HCEC 1CT (cell line): ENCODE data around the gene HMGCLL1.

Source experiments
- DNase-seq: peaks from one replicate; pipeline ENCODE4 v3.0.0-alpha.2; 2017

The HMGCLL1 gene

DNA sequence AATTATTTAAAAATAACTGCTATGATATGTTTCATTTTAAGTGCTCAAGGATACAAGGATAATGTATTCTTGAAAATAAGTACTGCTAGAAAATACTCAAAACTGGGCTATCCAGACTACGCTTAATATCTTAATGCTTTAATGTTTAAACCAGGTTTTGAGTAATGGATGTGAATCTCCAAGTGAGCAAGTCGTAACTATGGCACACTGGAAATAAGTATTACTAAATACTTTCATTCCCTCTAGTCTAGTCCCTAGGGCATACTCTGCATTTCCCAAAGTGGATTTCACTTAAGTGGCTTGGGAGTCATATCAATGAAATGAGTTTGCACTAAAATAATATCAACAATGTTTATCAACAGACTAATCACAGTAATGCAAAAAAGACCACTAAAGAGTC, 48.1 kb downstream of the HMGCLL1 start:
- no peak for DNase-seq

DNA sequence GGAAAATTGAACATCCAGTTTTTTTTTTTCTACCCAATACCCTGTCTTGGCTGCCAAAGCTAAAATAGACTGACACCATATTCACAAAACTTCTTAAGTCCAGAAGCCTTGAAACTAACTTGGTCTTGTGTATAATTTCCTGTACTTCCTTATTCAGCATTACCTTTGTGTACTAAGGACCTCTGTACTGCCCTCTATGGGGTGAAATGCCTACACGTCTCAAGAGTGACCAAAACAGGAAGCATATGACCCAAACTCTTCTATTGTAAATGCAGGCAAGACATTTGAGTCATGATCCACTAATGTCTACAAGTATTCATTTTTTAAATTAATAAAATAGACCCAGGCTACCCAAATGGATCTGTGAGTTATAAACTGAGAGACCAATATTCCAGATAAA, 50.4 kb downstream of the HMGCLL1 start:
- DNase-seq: peak; percentile 65

DNA sequence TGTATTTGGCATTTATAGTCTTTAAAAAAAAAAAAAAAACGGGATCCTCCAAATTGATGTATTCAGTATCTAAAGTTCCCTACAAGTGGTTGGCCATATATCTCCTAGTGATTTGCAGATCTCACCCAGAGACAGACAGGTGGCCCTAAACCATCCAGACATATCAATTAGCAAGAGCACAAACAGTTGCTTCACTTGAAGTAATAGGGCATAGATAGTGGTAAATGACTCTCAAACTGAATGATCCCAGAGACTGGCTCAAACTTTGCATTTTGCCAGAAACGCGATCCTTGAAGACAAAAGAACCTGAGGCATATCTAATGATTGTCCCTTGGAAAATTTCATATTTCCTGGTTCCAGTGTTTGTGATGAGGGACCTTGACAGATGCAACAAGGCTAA, 54.6 kb downstream of the HMGCLL1 start:
- DNase-seq: no peak

DNA sequence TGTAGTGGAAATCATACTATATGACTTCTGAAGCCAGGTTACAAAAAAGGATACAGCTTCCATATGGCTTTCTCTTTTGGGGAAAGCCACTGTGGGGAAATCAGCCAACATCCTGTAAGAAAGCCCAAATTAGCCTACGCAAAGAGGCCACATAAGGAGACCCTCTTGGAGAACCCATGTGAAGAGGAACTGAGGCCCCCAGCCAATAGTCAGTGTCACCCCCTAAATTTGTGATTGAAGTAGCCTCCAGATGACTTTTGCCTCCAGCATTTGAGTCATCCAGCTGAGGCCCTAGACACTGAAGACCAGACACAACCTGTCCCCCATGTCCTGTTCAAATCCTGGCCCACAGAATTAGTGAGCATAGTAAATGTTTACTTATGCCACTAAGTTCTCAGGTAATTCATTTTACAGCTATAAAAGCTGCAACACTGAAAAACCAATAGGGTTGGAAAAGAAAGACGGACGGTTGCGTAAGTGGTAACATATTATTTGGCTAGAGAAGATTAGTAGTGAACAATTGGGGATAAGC, 60.4 kb downstream of the HMGCLL1 start:
- no peak for DNase-seq

DNA sequence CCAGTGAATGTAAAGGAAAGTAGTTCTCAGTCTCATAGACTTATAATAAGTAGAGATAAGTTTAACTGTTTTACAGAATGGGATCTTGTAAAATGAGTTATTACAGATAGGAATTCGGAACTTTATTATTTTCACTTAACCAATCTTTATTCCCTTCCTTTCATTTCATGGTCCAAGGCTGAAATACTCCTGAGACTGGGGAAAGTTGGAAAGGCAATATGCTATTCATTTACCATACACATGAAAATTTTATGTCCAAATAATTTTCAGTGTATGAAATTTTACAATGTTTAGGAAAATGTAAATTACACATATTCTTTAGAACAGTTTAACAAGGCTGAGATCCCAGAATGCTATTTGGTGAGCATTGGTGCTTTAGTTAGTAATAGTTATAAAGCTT, 62.3 kb downstream of the HMGCLL1 start:
- no peak for DNase-seq

DNA sequence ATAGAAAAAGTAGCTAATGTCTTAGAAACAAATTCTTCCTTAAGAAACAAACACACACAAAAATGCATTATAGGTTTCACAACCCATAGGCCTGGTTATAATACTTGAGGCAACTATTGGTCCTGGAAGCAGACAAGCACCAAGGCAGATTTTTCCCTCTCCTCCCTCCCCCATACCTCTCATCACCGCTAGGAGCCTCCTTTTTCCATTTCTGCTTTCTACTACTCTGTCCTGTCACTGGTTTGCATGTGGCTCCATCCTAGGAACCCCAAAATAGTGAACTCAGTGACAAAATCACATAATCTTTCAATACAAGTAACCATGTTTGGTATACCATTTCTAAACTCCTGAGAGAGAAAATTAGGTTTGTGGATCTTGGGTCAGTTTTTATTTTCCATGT, 66.1 kb downstream of the HMGCLL1 start:
- no peak for DNase-seq

DNA sequence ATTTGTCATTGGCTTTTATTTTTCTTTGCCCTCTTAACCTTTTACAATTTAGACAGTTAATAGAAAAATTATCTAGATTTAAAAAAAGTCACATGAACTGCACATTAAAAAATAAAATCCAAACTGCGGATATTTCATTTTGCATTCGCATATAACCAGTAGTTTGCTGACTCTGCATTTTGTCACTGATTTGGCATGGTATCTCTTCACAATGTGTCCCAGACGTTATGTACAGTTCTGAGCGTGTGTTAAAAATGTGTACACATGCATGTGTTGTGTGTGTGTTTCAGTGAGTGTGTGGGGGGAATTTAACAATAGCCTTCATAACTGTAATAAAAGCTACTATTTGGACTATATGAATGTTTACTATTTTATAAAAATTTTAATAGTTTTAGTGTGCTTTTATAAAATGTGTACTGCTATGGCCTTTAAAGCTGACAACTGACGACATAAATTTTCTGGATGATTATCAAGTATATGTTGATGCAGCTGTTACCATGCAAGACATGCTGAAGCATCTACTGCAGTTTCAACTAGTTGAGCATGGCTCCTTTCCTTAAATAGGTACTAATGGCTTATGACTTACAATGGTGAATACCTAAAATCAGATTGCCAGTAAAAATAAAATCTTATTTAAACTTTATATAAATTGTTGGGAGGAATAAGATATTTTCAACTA, 67.7 kb downstream of the HMGCLL1 start:
- no peak for DNase-seq

DNA sequence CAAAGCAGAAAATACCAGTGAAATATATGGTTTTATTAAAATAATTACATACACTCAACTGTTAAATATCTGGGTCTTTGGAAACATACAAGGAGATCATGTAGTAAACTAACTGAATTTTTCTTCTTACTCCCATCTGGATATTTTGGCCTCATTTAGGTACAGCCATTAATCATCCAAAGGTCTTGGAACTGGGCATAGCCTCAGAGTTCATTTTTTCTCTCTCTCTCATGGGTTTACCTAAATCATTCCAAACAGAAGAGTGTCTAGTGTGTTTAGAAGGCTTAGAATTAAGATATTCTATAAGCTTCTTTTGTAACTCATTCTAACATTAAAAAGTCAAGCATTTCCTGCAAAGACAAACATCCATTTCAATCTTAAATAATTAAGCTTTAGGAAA, 79.4 kb downstream of the HMGCLL1 start:
- no peak for DNase-seq

DNA sequence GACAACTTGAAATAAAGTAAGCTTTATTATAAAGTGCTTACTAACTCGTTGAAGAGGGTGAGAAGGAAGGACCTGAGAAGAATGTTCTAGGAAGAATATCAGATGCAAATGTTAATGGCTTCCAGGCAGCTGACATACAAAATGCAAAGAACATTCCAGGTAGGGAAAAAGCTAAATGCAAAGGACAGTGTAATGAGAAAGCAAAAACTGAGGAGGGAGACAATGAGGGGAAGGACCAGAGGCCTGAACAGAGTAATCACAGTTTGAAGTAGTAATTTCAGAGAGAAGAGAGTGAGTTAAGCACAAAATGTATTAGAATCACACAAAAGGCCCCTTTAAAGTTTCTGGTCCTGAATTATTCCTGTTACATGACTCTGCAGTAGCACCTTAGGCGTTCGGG, 81.3 kb downstream of the HMGCLL1 start:
- no peak for DNase-seq

DNA sequence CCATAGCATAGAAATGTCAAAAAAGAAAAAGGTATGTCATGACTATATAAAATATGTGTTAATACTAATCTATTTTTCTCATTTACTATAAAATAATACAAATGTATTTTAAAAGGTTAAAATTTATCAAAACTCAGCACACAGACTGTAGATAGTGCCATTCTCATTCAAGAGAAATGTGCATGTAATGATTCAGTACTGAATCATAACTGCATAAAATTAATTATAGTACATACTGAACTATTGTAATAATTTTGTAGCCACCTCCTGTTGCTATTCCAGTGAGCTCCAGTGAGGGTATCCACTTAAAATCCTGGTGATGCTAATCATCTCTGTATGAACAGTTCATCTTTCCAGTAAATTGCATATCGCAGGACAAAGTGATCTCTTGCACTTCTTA, 82.8 kb downstream of the HMGCLL1 start:
- peak; percentile 25 for DNase-seq

DNA sequence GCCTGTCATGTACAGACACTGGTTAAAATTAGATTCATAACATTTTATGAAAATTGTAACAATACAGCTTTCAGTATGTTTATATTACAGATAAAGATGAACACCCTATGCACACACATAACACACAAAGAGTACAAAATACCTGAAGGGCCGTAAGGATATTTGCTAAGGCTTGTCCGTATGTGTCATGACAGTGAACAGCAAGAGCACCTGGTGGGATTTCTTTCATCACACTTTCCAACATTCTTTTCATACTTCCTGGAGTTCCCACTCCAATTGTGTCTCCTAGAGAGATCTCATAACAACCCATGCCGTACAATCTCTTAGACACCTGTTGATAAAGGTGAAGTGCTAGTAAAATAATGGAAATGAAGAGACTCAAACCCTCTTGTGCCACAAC, 83.7 kb downstream of the HMGCLL1 start:
- DNase-seq: no peak

DNA sequence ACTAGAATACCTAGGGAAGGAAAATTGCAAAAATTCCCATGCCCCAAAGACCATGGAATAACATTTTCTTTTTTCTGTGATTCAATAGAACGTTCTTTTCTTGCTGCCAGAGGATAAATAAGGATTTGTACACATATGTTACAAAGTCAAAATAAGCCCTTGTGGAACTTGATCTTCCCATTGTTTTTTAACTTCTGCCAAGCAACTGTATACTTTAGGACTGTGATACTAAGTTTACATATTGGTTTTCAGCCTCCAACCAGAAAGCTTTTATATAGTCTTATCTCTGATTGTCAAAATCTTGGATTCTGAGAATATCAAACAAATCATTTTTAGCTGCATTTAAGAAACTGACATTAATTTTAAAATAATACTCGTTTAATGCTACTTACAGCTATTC, 84.6 kb downstream of the HMGCLL1 start:
- no peak for DNase-seq

DNA sequence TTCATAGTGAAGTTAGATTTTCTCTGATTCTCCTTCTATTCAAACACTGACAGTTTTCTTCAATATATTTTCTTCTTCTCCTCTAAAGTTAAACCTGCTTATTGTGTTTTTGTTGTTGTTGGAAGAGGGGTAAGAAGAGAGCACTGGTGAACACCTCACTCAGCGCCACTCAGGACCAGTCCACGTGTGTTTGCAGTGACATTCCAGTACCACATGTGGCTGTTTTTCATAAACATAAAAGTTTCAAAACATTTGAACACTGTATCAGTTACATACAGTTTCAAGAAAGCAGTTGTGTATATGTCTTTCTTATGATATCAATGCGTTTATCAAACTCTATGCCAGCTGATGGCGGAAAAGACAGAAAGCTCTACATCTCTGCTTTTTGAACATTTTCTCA, 86.7 kb downstream of the HMGCLL1 start:
- no peak for DNase-seq

DNA sequence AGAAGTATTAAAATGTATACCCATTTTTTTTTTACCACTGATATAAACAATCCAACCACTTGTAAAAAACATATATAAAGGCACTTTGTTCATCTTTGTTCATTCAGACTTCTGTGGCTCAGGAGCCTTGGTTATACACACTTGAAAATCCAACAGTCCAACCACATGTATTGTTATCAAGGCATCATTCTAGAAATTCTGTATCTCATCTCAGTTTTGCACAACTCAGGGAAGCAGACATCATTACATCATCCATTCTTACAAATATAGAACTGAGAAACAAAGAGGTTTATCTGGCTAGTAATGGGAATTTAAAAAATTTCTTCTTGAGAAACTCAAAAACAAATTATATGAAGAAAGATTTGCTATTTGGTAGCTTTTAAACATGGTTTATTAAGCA, 88.1 kb downstream of the HMGCLL1 start:
- DNase-seq: no peak

DNA sequence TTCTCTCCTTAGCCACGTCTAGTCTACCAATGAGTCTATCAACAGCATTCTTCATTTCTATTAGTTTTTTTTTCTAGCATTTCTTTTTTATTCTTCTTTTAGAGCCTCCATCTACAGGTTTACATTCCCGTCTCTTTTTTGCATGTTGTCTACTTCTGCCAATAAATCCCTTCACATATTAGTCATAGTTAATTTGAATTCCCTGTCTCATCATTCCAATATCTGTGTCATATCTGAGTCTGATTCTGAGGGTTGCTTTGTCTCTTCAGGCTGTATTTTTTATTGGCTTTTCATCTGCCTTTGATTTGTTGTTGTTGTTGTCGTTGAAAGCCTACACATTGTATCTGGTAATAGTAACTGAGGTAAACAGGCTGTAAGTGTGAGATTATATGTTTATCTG, 104.6 kb downstream of the HMGCLL1 start:
- DNase-seq: peak; percentile 27

DNA sequence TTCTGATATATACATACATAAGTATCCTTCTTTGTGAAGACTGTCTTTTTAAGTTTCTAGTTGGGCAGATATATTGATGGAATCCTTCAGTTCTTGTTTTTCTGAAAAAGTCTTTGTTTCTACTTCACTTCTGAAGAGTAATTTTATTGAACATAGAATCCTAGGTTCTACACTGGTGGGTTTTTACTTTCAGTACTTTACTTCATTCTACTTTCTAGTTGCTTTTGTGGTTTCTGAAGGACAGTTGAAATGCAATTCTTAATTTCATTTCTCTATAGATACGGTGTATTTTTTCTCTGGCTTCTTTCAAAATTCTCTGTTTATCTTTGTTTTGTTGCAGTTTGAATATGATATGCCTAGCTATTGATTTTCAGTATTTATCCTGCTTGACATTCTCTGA, 105.3 kb downstream of the HMGCLL1 start:
- DNase-seq: no peak

DNA sequence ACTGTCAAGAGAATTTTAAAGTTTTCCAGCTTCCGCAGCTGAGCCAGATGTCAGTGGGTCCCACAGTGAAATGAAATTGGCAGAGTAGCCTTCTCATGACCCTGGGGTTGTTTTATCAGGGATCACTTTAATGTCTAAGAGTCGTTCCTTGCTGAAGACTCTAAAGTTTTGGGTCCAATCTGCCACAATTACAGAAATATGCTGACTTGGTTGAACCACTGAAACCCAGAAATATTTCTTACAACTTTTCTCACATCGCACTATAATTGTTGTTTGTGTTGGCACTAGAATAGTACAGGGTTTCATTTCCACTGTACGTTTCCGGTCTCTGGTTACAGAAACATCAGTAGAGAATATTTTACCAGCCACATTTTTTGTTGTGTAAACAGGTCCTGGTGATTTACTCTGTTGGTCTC, 109.0 kb downstream of the HMGCLL1 start:
- DNase-seq: peak; percentile 2

DNA sequence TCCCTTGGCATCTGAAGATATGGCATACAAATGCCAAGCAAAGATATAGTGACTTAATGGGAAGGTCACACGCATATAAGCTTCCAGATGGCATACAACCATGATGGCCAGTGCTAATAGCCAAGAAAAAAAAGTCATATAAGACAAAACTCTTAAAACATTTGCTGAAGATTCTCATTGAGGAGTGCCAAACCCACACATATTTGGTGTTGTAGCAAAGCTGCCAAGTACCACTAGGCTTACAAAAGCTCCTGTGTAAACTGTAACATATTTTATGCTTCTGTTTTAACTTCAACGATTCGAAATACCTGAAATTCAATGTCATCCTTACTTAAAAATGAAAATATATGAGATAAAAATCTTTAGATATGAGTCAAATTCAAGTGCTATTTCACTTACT, 123.0 kb downstream of the HMGCLL1 start:
- no peak for DNase-seq

DNA sequence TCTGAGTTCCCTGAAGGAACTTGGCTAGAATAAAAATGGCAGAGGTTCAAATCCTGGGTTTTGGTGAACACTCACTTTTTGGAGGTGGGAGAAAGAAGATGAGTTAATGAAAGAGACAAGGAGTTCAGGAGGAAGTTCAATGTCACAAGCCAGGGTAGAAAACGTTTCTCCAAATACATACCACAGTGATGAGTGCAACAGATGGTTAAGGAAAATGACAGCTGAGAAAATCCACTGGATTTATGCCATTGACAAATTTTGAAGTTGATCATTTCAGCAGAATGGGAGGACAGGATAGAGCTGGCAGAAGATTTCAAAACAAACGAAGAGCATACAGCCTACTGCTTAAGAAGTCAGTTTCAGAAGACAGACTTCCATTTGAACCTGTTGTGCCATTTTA, 129.0 kb downstream of the HMGCLL1 start:
- peak; percentile 33 for DNase-seq

DNA sequence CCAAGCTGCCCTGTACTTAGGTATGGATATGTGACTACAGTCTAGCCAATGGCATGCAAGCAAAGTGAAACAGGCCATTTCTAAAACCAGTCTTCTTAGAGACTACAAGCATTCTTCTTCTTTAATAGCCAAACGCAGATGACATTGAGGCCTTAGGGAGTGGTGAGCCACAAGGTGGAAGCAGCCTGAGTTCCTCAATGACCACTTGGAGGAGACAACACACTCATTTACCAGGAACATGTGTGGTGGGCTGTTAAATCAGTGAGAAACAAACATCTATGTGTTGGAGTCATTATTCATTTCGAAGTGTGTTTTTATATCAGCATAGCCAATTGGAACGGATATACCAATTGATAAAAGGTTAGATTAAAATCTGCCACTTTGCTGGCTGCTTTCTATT, 129.8 kb downstream of the HMGCLL1 start:
- no peak for DNase-seq

DNA sequence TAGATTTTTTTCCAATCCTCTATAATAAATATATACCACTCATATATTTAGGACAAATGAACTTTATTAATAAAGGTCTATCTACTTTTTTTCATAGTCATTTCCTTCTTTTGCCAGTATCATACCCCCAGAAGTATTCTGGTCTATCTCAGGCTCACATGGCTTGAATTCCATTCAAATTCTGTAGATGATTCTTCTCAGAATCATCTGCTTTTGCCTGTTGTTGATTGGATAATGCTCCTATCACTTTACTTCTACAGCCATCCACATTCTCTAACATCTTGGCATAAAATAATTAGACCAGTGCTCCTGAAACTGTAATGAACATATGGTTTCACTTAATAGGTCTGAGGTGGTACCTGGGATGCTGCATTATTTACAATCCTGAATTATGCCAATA, 130.5 kb downstream of the HMGCLL1 start:
- DNase-seq: peak; percentile 26

DNA sequence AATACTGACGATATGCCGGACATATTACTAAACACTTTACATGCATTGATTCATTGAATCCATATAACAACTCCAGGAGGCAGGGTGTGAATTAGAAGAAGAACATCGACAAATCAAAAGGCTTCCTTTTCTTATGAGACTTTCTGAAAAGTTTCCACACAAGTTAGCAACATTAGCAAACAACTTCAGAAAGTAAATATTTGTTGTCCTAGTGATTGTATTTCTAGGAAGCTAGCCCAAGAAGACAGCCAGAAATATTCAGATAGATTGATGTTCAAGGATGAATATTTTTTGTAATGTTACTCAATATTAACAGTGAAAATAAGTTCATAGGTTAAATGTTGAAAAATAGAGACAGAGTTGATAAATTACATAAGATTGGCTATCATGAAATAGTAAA, 131.1 kb downstream of the HMGCLL1 start:
- no peak for DNase-seq

DNA sequence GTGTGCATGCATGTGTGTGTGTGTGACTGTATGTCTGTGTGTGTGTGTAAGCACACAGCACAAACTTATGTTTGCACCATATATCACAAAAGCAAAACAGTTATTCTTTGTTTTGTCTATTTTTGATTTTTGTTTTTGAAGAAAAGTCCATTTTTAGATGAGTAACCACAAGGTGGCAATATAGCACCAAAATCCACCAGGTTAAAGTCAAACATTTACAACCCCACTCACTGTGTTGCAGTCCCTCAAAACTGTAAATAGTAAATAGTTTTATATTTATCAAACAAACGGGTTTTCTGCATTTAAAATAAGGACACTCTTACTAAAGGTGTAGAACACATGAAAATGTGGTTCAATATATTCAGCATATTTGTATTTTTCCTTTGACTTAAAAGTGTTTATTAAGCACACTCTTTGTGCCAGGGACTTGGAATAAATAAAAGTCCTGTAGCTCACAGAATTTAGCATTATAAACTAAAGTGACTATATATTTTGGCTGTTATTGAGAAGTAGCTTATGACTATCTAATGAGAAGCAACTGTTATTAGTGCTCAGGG, 133.3 kb downstream of the HMGCLL1 start:
- DNase-seq: no peak

DNA sequence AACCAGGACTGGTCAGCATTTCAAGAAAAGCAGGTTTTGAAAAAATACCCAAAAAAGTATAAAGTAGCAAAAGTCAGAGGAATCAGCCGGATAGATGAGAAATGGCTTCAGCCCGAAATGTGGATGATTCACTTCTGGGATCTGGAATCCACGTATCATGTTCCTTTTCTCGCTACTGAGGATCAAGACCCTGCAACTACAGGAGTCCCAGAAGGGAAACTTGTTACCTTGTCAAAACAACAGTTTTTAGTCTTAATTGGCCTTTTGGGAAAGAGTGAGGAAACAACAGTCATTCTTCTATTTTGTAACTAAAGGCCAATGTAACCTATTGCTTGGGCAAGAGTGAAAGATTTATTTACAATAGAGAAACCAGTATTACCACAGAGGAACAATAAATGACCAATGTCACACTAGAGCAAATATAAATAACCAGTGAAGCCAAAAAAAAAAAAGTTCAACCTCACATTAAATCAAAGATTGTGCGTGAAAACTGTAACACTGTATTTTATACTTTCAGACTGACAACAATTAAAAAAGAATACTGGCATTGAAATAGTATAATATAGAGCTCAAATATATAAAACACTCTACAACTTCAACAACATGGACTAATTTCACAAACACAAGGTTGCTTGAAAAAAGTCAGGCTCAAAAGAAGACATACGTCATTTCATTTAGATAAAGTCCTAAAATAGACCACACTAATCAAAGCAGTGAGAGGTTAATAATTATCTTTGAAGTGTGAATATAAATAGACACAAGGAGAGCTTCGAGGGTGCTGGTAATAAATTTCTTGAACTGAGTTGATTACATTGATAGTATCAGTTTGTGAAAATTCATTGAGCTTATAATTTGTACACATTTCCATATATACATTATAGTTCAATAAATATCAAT, 135.5 kb downstream of the HMGCLL1 start:
- no peak for DNase-seq
